Peyer's patch (tissue), 4 donors: Measurements from ENCODE around the gene GPR107.

Experiments used
- POLR2A ChIP-seq, 2 donors: fragments of 450-650 bp; IDR thresholded peaks; one replicate each; pipeline ENCODE4 v1.5.1; 2017; ENCODE audit warnings: antibody characterized with exemption in 2 of 2, mild to moderate bottlenecking in 2 of 2, moderate library complexity in 2 of 2
- TF ChIP-seq, protein P1 (sequence below), 6 experiments: fragments of 450-650 bp in 4 of 6; fragments of 200-600 bp in 2 of 6; sonication (generic) in 1 of 6; IDR thresholded peaks; one replicate each; pipeline ENCODE4 v1.5.1; 2017 to 2019; ENCODE audit warnings: antibody characterized with exemption in 6 of 6, mild to moderate bottlenecking in 3 of 6, moderate library complexity in 1 of 6

DNA sequence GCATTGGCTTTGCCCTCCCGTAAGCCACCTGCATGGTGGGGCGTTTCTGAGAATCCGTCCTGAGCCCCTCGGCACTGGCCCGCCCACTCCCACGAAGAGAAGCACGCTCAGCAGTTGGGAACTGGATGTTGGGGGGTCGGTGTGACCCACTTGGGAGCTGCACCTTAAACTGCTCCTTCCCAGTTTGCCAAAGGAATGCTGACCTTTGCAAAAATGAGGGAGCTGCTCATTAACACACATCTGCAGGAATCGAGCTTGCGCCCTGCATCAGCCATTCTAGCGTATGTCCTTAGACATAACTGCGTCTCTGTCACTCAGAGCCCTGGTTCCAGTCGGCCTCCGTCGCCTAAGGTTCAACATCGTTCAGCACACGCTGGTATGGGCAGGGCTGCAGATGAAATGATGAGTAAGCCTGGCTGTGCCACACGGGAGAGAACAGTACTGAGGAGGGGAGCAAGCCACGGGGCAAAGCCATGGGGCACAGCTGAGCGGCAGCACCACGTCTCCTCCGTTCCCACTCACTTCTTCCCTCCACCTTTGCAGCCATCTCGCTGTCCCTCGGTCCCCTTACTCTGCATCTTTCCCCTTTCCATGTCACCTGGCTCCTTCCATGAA is 89.7 kb downstream of the GPR107 start:
- TF ChIP-seq, protein P1, sequence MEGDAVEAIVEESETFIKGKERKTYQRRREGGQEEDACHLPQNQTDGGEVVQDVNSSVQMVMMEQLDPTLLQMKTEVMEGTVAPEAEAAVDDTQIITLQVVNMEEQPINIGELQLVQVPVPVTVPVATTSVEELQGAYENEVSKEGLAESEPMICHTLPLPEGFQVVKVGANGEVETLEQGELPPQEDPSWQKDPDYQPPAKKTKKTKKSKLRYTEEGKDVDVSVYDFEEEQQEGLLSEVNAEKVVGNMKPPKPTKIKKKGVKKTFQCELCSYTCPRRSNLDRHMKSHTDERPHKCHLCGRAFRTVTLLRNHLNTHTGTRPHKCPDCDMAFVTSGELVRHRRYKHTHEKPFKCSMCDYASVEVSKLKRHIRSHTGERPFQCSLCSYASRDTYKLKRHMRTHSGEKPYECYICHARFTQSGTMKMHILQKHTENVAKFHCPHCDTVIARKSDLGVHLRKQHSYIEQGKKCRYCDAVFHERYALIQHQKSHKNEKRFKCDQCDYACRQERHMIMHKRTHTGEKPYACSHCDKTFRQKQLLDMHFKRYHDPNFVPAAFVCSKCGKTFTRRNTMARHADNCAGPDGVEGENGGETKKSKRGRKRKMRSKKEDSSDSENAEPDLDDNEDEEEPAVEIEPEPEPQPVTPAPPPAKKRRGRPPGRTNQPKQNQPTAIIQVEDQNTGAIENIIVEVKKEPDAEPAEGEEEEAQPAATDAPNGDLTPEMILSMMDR (IDR thresholded peaks at IDR 0.05): no peak
- TF ChIP-seq POLR2A (IDR thresholded peaks at IDR 0.05): no peak
